IPS-NIHi11 (cell line): ENCODE data around the gene FZD2.

Experiments used
- DNase-seq: peaks from one replicate; pipeline ENCODE4 v3.0.0; 2012; ENCODE audit warnings: mixed read lengths, low spot score

The FZD2 gene

GRCh38 chr17:44607836-44608690, 50.8 kb downstream of the FZD2 start:
- peak; percentile 77 for DNase-seq

DNA sequence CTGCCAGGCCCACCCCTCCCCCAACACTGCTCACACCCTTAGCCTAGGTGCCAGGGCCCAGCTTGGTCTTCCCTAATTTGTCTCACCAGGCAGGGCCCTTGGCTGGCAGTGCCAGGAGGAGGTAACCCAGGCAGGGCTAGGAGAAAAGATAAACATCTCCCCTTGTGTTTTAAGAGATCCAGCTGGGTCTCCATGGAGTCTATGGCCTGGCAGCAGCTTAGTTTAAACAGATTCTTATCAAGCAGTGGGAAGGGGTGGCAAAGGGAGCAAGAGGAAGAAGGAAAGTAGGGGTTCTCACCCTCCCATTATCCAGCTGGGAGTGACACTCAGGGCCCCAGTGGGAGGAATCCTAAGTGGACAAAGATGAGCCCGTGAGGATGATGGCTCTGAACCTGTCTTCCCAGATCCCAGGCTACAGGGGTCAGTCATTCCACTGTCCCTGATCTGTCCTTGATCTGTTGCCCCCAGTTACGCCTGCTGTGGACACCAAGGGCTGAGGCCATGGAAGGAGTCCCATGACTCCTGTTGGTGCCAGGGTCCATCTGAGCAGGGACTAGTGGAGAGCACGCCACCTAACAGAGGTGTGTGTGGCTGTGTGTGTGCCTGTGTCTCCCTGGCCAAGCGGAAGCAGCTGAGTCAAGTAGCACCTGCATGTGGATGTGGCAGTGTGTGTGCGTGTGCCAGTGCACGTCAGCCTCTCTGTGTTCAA, 51.6 kb downstream of the FZD2 start:
- DNase-seq = no peak

DNA sequence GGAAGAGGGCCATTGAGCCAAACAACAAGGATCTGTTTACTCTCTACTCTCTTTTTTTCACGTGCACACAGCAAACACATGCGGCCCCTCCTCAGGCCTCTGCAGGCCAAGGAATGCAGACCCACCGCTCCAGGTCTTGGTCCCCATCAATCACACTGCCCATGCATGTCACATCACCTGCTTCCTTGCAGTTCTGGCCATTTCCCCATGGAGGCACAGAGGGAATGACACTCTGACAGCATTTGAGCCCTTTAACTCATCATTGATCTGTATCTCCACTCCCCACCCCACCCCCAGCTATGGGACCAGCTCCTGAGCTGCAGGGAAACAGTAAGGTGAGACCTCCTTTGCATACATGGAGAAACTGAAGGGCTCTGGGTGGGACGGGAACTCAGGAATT, 53.0 kb downstream of the FZD2 start:
- no peak for DNase-seq
